Amygdala (tissue), 56 donors: Measurements from ENCODE around the gene SLC38A3.

Experiments used
- DNase-seq, 56 donors: peaks; one replicate each; lab custom pipeline; 2025; lab: John Stamatoyannopoulos, UW

SLC38A3 gene

GRCh38 chr3:50204804-50205412, at the start of gene SLC38A3:
SLC38A3 (plus strand) TSS chr3:50205271; CDS start chr3:50214200, 8,929 bp downstream.
- DNase-seq: peak in 30 of 56 donors; percentile 19 to 67 (median 37)

GRCh38 chr3:50155491-50155878, 49.6 kb upstream of the SLC38A3 start:
- DNase-seq: no peak

- no peak for DNase-seq
Observed at GRCh38 chr3:50155891-50156290, 49.2 kb upstream of the SLC38A3 start.

DNA sequence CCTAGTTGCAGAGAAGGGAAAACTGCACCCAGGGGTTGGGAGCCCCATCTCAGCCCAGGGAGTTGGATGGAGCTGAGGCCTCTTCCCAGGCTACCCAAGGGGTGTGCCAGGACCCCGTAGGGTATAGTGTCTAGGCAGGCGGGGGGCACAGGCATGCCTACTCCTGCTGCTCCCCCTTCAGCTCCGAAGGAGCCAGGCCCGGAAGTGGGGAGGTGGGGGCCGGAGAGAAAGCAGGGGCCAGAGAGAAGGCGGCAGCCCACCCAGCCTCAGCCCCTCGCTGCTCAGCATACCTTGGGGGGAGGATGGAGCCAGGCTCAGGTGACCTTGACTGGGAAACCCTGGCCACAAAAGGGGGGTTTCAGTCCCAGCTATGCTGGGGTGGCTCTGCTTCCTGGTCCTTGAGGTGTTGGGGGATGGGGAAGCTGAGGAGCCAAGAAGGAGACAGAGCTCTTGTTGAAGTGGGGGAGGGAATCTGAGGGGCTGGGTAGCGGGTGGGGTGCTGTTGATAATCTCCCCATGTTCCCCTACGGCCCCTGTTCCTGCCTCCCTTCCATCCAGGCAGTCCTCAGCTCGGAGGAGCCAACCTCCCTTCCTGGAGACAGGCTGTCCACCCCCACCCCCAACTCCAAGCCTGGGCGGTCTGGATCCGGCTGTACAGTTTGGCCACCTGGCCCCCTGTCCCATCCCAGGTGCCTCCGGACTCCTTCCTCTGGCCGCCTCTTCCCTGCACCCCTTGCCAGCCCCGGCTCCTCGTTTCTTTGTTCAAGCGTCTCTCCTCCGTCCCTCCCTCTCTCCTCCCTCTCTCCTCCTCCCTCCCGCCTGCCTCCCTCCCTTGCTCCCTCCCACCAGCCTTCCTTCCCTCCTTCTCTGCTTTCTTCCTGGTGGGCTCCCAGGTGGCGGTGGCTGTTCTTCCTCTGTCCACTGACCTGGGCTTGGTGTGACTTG, 48.2 kb upstream of the SLC38A3 start:
- DNase-seq: no peak

- no peak for DNase-seq
Observed at GRCh38 chr3:50157827-50158529, 47.1 kb upstream of the SLC38A3 start.

DNA sequence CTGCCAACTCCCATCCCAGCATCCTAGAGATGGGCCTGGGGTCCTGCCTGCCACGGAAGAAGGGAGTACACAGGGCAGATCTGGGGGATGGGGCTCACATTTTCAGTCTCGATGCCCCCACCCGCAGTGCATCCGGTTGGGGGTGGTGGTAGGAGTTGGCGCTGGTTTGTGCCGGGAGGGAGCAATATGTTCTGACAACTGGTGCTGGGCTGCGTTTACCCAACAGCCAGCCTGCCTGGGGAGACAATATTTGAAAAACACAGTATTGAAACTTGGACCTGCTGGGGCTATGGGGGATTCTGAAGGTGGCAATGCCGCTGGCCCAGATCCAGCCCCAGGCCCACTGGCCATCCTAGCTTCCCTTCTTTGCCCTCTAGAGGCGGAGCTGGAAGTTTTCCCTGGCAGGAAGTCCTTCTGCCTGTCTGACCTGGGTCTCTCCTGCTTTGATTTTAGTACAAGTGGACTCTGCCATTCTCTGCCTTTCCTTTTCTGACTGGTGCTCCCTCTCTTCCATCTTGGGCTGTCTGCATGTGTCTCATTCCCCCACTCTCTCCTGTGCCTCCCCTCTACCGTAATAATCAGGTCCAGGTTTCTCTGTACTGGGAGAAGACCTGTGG, 46.4 kb upstream of the SLC38A3 start:
- DNase-seq: no peak

GRCh38 chr3:50160561-50160983, 44.5 kb upstream of the SLC38A3 start:
- DNase-seq: no peak

- no peak for DNase-seq
Observed at GRCh38 chr3:50161320-50161719, 43.8 kb upstream of the SLC38A3 start.

GRCh38 chr3:50162034-50162883, 42.8 kb upstream of the SLC38A3 start:
- DNase-seq: no peak

DNA sequence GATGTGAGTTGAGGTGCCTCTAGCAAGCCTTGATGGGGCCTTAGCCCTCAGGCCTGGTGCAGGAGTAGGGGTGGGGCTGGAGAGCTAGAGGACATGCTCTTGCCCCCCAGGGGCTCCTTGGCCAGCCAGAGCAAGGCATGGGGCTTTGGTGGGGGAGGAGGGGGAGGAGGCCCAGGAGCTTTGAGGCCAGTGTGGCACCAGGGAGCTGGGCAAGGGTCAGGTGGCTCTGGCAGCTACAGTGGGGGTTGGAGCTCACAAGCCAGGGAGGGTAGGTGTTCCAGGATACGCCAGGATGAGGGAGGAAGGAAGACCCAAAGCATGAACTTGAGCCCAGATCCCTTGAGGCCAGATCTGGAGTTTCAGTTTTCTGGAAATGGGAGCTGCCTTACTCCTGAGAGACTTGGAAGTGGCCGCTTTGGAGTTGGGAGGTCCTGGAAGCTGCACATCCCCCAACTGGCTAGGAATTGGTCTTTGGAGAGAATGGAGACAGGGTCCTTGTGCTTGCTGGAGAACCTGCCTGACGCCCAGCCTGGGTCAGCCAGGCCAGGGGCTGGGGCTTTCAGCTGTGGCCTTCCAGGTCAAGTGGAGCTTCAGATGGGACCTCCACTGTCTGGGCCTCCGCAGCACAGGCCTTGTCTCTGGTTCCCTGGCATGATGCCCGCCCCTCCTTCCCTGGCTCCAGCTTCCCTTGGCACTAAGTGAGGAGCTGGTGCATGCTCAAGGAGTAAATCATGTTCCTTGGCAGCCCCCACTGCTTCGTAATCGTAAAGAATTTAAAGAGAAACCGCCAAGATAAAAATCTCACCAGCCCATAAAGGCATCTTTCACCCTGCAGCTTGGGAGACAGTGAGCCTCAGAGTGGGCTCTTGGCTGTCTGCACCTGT, 41.3 kb upstream of the SLC38A3 start:
- DNase-seq: peak in 36 of 56 donors; percentile 4 to 60 (median 34)

- no peak for DNase-seq
Observed at GRCh38 chr3:50164481-50164880, 40.6 kb upstream of the SLC38A3 start.

DNA sequence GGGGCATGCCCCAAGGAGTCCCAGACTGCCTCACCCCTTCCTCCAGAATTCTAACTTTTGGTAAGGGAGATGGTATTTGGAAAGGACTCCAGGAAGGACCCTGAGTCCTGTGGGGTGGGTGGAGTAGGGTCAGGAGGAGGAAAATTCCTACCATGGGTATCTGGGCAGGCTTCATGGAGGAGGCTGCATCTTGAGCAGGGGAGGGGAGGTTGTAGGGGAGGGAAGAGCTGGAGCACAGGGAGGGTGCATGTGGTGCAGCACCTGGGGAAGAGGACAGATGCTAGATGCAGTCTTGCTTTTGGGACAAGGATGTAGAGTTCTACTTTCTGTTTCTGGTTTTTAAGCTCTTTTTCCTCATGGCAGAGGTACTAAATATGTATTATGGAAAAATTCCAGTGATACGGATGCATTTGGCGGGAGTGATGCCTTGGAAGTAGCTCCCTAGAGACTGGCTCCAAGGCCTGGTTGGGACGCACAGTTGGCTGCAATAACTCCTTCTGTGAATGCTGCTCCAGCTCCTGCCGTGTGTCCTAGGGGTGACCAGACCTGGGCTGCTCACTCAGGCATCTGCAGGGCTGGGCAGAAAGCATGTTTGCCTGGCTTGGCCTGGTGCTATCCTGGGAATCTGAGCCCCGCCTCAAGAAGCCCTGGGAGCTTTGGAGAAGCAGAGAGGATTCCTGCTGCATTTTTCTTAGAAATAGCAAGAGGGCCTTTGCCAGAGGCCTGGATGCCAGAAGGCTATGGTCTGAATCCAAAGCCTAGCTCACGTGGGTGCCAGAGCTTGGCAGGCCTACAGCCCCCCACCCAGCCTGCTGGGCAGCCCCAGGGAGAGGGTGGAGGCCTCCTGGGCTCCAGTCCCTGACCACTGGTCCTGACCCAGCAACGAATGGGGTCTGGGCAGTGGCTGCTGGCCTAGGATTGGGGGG, 39.8 kb upstream of the SLC38A3 start:
- peak in 39 of 56 donors; percentile 12 to 73 (median 40) for DNase-seq

DNA sequence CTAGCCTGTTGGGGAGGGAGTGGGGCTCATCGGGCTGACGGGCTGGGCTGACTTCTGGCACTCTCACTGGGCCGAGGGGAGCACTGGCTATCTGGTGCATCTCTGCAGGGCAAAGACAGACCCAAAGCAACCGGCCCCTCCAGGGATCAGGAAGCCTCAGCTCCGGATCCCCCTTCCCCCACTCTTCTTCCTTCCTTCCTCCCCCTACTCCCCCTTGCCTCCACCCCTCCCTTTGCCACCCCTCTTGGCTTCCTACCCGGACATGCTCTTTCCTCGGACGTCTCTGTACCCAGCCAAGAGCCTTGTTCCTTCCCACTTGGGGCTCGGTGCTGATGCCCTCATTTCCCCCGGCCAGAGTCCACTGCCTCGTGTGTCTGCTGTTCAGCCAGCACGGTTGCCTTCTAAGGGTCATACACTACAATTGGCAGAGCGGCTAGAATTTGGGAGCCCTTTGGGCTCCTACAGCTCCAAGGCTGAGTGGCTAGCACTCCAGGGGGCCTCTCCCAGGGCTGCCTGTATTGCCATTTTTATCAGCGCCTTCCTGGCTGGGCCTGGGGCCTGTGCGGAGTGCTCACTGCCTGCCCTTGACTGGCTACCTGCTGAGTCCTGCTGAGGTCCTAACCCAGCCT, 39.0 kb upstream of the SLC38A3 start:
- peak in 13 of 56 donors; percentile 3 to 62 (median 34) for DNase-seq

DNA sequence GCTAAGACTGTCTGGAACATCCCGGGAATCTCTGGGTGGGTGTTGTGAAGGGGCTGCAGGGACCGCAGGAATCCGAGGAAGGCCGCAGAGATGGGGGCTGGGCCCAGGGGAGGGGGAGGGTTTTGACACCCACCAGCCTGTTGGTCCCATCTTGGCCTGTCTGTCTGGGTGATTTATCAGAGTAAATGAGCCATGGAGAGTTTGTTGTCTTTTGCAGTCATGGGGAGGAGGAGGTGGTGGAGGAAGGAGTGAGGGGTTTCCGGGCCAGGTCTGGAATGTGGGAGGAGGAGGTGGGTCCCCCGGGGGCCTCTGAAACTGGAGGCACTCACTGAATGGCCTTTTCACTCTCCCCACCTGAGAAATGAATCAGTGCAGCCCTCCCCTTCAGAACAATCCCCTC, 38.5 kb upstream of the SLC38A3 start:
- no peak for DNase-seq

DNA sequence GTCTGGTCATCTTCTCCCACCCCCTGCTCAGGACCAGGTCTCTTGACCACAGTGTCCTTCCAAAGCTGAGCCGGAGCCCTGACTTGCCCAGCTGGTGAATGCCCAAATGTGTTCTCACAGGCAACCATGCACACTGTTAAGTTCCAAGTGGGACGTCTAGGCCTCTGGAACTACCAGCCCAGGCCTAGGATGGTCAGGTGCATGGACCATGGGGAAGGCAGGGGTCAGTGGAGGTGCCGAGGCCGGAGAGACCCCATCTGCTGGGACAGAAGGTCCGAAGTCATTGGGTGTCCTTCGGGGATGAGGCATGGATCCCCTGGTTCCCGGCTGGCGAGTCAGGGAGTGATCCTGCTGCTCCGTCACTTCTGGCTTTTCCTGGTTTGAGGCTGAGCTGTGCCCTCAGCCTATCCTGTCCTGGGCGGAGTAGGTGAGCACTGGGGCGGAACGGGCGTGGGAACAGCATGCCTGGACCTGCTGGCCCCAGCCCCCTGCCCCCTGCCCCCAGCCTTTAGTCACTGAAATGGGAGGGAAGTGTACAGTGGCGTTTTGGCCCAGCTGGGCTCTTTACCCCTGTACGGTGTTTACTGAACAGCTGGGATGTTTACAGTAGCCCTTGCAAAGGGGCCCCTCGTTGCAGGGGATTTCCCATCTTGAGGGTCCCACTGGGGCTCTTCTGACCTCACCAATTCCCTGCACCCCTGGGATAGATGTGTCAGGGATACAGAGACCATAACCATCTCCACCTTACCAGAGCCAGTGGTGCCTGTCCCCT, 37.8 kb upstream of the SLC38A3 start:
- DNase-seq: no peak

DNA sequence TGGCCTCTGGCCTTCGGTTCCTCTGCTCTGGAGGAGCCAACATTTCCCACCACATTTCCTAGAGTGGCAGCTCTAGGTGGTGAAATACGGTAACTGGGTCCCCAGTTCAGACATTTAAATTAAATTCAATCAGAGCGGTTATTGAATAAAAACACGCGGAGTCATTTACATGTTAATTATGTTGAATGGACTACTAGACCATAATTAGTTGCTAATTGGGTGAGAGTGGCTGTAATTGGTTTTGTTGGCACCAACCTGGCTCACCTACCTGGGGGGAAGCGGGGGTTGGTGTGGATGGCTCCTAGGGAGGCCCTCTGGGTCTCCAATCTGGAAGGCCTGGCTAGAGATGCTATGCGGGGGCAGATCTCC, 37.2 kb upstream of the SLC38A3 start:
- DNase-seq: no peak
